ENCODE data around the gene ATF7IP2.

The ATF7IP2 gene

DNA sequence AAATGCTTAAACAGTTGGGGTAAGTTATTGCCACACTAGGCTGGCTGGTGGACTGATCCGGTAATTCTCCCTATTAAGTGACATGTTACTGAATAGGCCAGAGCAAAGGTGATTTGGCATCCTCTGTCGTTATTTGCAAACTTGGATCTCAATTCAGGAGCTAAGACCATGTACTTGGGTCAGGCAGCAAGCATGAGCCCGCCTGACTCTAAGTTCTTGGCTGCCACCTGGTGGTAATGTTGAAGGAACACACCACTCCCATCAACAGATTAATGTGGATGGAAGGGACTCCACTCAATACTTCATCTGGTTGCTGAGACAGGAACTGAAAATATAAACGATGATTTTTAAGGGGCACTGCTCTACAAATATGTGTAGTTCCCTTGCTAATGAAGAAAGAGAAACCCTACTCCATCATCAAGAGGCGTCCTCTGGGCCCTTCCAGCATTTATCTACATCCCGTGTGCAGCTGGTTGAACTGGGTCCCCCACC, 123.7 kb downstream of the ATF7IP2 start:
- peak; percentile 26 to 76 (median 37) for DNase-seq (ENCODE audit: low read depth in 2 of 3, low spot score in 1 of 3)

DNA sequence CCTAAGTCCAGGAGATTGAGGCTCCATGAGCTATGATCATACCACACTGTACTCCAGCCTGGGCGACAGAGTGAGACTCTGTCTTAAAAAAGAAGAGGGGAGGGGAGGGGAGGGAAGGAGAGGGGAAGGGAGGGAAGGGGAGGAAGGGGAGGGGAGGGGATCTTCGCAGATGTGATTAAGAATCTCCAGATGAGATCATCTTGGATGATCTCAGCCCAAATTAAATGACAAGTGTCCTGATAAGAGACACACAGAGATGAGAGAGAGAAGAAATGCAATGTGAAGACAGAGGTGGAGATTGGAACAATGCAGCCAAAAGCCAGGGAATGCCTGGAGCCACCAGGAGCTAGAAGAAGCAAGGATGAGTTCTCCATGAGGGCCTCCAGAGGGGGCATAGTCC, 124.4 kb downstream of the ATF7IP2 start:
- no peak for DNase-seq (ENCODE audit: low read depth in 2 of 3, low spot score in 1 of 3)

DNA sequence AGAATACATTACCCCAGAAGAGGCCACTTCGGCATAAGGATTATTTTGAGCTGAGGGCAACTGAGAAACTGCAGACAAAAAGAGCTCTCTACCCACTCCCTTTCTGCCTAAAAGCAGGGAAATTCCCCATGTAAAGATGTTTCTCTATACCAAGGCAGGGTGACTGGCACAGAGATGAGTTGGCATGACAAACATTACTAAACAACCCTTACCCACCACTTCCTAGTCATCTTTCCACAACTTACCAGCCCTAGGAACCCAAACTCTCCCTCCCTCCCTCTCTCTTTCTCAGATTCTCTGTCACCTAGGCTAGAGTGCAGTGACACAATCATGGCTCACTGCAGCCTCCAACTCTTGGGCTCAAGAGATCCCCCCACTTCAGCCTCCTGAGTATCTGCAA, 126.0 kb downstream of the ATF7IP2 start:
- no peak for DNase-seq (ENCODE audit: low read depth in 2 of 3, low spot score in 1 of 3)

- DNase-seq (ENCODE audit: low read depth in 2 of 3, low spot score in 1 of 3), result peak; percentile 23 to 42 (median 26)
These were observed 128.7 kb downstream of the ATF7IP2 start for GRCh38 chr16:10514369-10515055.

DNA sequence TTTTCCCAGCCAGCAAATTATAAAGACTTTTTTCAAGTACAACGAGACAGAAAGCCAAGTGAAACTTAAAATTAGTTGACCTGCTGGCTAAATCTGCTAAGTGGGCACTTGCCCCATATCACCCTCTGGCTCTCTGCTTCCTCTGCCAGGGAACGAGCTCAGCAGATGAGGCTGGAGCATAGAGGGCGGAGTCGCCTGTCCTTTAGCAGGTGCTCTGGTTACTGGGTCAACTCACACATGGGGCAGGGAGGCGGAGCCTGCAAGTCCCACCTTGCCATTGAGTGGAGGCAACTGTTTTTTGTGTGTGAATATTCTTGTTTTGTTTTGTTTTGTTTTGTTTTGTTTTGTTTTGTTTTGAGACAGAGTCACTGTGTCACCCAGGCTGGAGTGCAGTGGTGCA, 132.0 kb downstream of the ATF7IP2 start:
- no peak for DNase-seq (ENCODE audit: low read depth in 2 of 3, low spot score in 1 of 3)

DNA sequence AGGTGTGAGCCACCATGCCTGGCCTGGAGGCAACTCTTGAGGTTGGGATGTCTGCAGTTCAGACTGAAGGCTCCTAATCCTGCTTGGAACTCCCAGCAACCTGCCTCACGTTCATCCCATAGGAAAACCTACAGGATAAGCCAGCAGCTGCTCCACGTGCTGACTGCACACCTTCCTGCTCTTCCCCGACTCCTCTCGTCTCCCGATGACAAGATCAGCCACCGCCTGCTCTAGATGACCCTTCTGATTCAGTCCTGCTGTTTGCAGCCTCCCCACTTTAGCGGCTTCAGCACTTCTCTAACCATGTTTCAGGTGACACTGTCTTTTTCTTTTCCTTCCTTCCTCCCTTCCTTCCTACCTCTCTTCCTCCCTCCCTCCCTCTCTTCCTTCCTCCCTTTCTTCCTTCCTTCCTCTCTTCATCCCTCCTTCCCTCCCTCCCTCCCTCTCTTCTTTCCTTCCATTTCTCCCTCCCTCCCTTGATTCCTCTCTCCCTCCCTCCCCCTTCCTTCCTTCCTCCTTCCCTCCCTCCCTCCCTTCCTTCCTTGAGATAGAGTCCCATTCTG, 132.7 kb downstream of the ATF7IP2 start:
- no peak for DNase-seq (ENCODE audit: low read depth in 2 of 3, low spot score in 1 of 3)

- no peak for DNase-seq (ENCODE audit: low read depth in 2 of 3, low spot score in 1 of 3)
These were observed 133.4 kb downstream of the ATF7IP2 start for GRCh38 chr16:10519297-10519696.

GRCh38 chr16:10519929-10520868, 134.3 kb downstream of the ATF7IP2 start:
- DNase-seq (ENCODE audit: low read depth in 2 of 3, low spot score in 1 of 3), result no peak

DNA sequence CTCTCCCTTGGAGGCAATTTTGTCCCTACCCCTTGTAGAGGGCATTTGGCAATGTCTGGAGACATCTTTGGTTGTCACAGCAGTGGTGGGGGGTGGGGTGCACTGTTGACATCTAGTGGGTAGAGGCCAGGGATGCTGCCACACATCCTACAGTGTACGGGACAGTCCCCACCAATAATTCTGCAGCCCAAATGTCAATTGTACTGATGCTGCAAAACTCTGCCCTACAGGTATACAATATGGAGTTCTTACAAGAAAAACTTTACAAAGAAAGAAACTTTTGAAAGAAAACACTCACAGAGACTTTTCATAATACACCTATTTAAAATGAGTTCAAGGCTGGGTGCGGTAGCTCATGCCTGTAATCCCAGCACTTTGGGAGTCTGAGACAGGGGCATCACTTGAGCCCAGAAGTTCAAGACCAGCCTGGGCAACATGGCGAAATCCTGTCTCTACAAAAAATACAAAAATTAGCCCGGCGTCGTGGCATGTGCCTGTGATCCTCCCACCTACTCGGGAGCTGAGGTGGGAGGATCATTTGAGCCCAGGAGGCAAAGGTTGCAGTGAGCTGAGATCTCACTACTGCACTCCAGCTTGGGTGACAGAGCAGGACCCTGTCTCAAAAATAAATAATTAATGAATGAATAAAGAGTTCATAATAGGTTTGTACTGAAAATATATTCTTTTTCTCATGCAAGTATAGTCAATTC, 135.2 kb downstream of the ATF7IP2 start:
- no peak for DNase-seq (ENCODE audit: low read depth in 2 of 3, low spot score in 1 of 3)

DNA sequence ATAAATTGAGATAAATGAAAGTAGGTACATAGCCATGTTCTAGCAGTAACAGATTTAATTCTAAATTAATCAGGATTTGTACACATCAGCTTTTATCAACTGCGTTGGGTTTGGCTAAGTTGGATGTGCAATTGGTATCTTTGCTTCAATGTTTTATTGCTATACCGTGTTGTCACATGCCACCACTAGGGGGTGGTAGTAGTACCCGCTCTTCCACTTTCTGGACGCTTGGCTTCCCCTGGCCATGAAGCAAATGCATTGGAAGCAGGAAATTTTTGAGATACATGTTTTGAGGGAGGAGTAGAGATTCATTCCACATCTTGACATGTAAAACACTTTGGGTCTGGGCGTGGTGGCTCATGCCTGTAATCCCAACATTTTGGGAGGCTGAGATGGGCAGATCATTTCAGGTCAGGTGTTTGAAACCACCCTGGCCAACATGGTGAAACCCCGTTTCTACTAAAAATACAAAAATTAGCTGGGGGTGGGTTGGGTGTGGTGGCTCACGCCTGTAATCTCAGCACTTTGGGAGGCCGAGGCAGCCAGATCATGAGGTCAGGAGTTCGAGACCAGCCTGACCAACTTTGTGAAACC, 135.9 kb downstream of the ATF7IP2 start:
- DNase-seq (ENCODE audit: low read depth in 2 of 3, low spot score in 1 of 3), result peak in 1 of 3 donors; percentile 46

DNA sequence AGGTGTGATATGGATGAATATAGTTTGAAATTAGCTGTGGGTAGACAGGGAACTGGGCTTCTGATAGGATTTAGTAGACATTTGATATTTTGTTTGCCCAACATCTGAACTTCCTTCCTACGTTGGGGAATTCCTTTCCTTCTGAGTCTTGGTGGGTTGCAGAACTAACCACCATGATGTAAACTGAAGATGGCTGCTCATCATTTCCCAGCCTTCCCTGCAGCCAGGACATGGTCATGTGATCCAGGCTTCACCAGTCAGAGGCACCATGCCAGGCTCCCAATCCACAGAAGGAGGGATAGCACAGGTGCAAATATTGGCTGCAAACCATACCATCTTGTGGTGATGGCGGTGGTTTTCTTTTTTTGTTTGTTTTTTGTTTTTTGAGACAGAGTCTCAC, 137.1 kb downstream of the ATF7IP2 start:
- DNase-seq (ENCODE audit: low read depth in 2 of 3, low spot score in 1 of 3), result no peak

DNA sequence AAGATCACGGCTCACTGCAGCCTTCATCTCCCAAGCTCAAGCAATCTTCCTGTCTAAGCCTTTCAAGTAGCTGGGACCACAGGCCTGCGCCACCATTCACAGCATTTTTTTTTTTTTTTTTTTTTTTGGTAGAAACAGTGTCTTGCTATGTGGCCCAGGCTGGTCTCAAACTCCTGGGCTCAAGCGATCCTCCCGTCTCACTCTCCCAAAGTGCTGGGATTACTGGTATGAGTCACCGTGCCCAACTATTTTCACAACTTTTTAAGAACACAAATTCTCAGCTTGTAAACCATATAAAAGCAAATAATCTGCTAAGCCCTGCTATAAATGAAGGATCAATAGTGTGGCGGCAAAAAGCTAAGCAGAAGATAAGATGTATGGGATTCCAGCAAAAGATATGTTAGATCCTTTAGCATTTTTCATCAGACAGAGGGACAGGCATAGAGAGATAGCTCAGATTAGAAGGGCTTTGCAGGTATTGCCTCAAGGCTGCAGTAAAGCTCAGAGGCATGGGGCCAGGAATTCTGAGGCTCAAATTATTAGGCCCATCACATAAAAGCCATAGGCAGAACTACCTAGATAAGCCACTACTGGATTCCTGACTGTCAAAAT, 139.5 kb downstream of the ATF7IP2 start:
- DNase-seq (ENCODE audit: low read depth in 2 of 3, low spot score in 1 of 3), result no peak

DNA sequence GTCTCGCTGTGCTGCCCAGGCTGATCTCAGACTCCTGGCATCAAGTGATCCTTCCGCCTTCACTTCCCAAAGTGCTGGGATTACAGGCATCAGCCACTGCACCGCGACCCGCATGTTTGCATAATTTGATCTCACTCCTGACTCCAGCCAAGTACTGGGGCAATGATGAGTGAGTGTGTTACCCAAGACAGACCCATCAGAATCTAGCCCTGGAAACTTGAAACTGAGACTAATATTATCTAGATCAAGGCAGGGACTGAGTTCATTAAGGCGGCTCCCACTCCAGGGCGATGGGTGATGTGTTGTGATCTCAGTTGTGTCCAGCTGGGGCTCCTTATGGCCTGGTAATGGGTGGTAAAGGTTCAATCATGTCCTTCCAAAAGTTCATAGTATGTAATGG, 141.1 kb downstream of the ATF7IP2 start:
- DNase-seq (ENCODE audit: low read depth in 2 of 3, low spot score in 1 of 3), result no peak

- DNase-seq (ENCODE audit: low read depth in 2 of 3, low spot score in 1 of 3), result no peak
These were observed 142.8 kb downstream of the ATF7IP2 start for GRCh38 chr16:10528635-10529034.

DNA sequence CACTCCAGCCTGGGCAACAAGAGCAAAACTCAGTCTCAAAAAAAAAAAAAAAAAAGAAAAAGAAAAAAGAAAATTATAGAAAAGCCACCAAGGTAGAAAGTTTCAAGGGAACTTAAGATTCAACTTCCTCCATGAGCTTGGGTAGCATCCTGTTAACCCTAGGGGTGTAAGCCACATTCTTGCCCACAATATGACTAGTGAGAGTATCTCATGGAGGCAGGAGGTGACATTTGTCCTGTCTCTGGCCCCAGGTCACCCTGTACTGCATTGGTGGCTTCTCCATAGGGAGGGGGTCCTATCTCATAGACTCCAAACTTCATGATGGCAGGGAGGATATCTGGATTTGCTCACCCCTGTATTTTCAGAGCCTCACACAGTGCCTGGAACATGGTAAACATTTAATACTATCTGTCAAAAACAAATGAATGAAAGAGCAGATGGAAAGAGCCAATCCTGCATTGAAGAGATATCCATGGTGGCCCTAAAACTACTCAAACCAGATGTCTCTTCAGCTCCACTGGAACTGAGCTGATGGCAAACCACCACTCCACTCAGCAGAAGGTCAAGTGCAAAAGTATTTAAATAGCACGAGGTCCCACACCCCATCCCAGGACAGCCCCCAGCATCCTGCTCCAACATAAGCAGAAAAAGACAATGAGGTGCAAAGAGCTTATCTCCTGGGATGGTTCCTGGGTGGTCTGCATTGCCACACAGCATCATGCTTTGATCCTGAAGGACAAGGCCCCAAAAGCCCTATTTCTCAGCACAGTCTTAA, 144.2 kb downstream of the ATF7IP2 start:
- no peak for DNase-seq (ENCODE audit: low read depth in 2 of 3, low spot score in 1 of 3)

DNA sequence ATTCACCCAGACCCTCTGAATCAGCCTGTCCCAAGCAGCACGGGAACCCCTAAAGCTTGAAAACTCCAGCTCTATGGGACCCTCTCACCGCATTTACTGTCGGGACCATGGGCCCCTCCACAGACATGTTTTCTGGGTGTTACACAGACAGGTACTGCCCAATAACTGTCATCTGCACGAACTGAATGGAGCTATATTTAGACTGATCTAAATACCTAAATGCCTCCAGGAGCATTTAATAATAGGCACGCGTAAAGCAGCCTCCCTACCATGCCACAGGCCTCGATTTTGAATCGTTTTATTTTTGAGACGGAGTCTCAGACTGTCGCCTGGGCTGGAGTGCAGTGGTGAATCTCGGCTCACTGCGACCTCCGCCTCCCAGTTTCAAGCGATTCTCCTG, 144.8 kb downstream of the ATF7IP2 start:
- no peak for DNase-seq (ENCODE audit: low read depth in 2 of 3, low spot score in 1 of 3)

DNA sequence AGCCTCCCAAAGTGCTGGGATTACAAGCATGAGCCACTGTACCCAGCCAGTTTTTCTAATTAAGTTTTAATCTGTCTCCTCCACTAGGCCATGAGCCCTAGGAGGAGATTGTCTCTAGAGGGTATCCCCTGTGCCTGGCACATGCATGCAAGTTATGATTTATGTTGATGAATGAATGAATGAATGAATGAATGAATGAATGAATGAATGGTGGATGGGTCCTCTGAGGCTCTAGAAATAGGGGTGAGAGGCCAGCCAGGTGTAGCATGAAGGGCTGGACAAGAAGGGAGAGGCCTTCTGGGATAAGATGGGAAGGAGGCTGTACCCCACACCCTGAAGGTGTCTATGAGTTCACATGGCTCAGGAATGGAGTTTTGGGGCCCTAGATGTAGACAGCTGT, 145.7 kb downstream of the ATF7IP2 start:
- no peak for DNase-seq (ENCODE audit: low read depth in 2 of 3, low spot score in 1 of 3)

Measured in stimulated activated CD4-positive, alpha-beta T cell treated with anti-CD3 and anti-CD28 coated beads, Interleukin-12 subunit alpha, Interleukin-12 subunit beta, amount 100 ng/mL, for 48 hours (primary cell).